Body of pancreas (tissue), 4 donors: ENCODE measurements around the gene HSF5.

Source experiments
- CTCF ChIP-seq, 7 experiments: fragments of 450-650 bp in 4 of 7; fragments of 200-600 bp in 3 of 7; sonication (generic) in 3 of 7; IDR thresholded peaks; one replicate each; pipeline ENCODE4 v1.5.1; 2016 to 2019; ENCODE audit warnings: antibody characterized with exemption in 7 of 7
- POLR2A ChIP-seq, 3 donors: fragments of 450-650 bp; IDR thresholded peaks; one replicate each; pipeline ENCODE4 v1.6.1; 2016; ENCODE audit warnings: antibody characterized with exemption in 3 of 3, mild to moderate bottlenecking in 2 of 3

- no peak for TF ChIP-seq CTCF (IDR thresholded peaks at IDR 0.05)
- TF ChIP-seq POLR2A (IDR thresholded peaks at IDR 0.05) = no peak
Measured at GRCh38 chr17:58382872-58383242, 105.4 kb downstream of the HSF5 start.
